ENCODE data around the gene PXN. TPM values are rescaled to one million over a fixed set of nuclear protein-coding genes. Genes with fewer than 3 reads are reported as not detected.
A peak's percentile ranks its signal among the peaks of the same experiment; 100 is the strongest.

The PXN gene
- polyA plus RNA-seq (2011; rRNA removed) = 35.0 and 48.1 TPM in 2 replicates
- polyA minus RNA-seq (2011; rRNA and poly(A)+ RNA removed) = 37.7 and 60.7 TPM in 2 replicates

- Histone ChIP-seq H3K4me3 (ENCODE audit: low read depth, low read length) (peak within 1 kb of the TSS; percentile 77), H3K27me3 (ENCODE audit: control insufficient read depth, insufficient read depth, low read length) (no peaks in the 10 kb centered on the region), H3K9me3 (ENCODE audit: control insufficient read depth, insufficient read depth, low read length) (no peaks in the 10 kb centered on the region; the same call in 1 of the 2 replicates), H3K27ac (ENCODE audit: low read depth, low read length) (peak within 1 kb of the TSS; percentile 21)
- ChIA-PET CTCF (interaction anchor here (0.5 to 21.8 kb wide), 26 partner anchors 10 to 148 kb away, joined by 3 to 685 read pairs (median 5); partner anchors contain the start of genes RNU4-2 and RPLP0), POLR2A (interaction anchor here (0.7 to 10.0 kb wide), 7 partner anchors 9 to 65 kb away, joined by 3 to 118 read pairs (median 8); partner anchors contain the start of genes RNU4-1, RNU4-2 and RPLP0)
- peak; percentile 66 for TF ChIP-seq CTCF (IDR thresholded peaks at IDR 0.05; ENCODE audit: low read depth, low read length)
- no peak for DNase-seq (ENCODE audit: low read depth, low spot score)
These were observed at the start of gene PXN for GRCh38 chr12:120265473-120266179. PXN (minus strand) TSS chr12:120265730; CDS start chr12:120265629, 101 bp downstream.

DNA sequence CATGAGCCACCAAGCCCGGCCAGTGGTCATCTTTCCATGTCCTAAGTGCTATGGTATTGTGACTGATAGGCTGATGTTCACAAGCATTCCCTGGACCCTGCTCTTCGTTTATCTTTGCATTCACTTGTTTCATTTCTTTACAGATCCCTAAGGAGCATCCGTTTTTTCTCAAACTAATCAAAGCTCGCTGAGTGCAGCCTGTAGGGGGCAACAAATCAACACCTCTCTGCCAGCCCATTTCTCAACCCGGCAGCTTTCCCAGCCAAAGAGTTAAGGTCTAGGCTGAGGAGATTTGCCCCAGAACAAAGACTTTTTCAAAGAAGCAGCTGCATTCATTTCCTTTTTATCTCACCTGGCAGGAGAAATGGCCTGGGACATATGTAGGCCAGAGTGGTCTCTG is 48.7 kb upstream of the PXN start:
- ChIA-PET POLR2A (interaction anchor here (1.0 to 1.4 kb wide), 2 partner anchors 12 to 23 kb away, joined by 3 read pairs; partner anchors contain the start of genes RNU4-2 and SIRT4), CTCF (interaction anchor here (0.5 to 4.0 kb wide), 2 partner anchors 11 to 143 kb away, joined by 11 to 32 read pairs; partner anchors contain the start of gene SIRT4)
- Histone ChIP-seq H3K27me3 (ENCODE audit: control insufficient read depth, insufficient read depth, low read length) (no peaks in the 10 kb centered on the region), H3K27ac (ENCODE audit: low read depth, low read length) (no peak overlapping the region), H3K4me3 (ENCODE audit: low read depth, low read length) (no peak overlapping the region), H3K9me3 (ENCODE audit: control insufficient read depth, insufficient read depth, low read length) (no peaks in the 10 kb centered on the region)
- DNase-seq (ENCODE audit: low read depth, low spot score) = no peak
- peak; percentile 26; the same call in 1 of the 2 replicates for TF ChIP-seq CTCF (IDR thresholded peaks at IDR 0.05; ENCODE audit: low read depth, low read length)

DNA sequence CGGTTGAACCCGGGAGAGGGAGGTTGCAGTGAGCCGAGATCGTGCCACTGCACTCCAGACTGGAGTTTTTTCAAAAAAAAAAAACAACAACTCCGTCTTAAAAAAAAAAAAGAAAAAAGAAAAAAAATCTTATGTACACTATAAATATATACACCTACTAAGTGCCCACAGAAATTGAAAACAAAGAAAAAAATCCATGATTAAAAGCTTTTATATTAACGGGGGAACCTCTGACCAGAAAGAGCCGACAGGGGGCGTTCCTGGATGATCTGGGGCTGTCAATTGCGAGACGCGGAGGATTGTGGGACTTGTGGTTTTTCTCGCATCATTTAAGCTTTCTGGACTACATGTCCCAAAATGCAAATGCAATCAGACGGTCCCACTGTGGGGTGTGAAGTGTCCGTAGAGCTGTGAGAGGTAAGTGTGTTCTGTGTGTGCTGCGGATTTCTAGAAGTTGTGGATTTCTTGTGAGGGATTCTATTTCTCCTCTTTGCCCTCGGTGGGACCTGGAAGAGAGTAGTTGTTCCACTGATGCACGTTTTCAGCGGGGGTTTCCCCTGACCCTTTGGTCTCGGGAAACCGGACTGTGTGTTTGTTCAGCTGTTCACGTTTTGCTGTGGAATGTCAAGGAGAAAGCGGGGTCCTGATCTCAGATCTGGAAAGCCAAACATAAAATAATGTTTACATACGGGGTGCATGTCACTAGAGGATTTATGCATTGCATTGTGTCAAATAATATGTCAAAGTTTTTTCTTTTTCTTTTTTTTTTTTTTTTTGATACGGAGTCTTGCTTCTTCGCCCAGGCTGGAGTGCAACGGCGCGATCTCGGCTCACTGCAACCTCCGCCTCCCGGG is 36.7 kb upstream of the PXN start, which contains the start of gene SIRT4:
Gene SIRT4, plus strand, starts transcription at position 360 of the 854 bp plus-strand sequence. CDS start 1,241 bp downstream, outside the sequence.
- Histone ChIP-seq H3K27me3 (ENCODE audit: control insufficient read depth, insufficient read depth, low read length) (no peaks in the 10 kb centered on the region), H3K9me3 (ENCODE audit: control insufficient read depth, insufficient read depth, low read length) (no peaks in the 10 kb centered on the region), H3K27ac (ENCODE audit: low read depth, low read length) (peak within 1 kb of the TSS; percentile 86), H3K4me3 (ENCODE audit: low read depth, low read length) (peak within 1 kb of the TSS; percentile 76)
- peak; percentile 80 for TF ChIP-seq CTCF (IDR thresholded peaks at IDR 0.05; ENCODE audit: low read depth, low read length)
- ChIA-PET CTCF (interaction anchor here (0.5 to 3.0 kb wide), 38 partner anchors 8 to 216 kb away, joined by 3 to 49 read pairs (median 3); partner anchors contain the start of genes COX6A1, DYNLL1, RNU4-1 and RNU4-2), POLR2A (interaction anchor here (0.6 to 1.4 kb wide), 8 partner anchors 10 to 1094 kb away, joined by 3 to 86 read pairs (median 6); partner anchors contain the start of genes RNU4-1, RNU4-2 and RPLP0)
- peak; percentile 85 for DNase-seq (ENCODE audit: low read depth, low spot score)

- Histone ChIP-seq H3K4me3 (ENCODE audit: low read depth, low read length) (peak within 1 kb of the TSS; percentile 62), H3K27me3 (ENCODE audit: control insufficient read depth, insufficient read depth, low read length) (no peaks in the 10 kb centered on the region), H3K9me3 (ENCODE audit: control insufficient read depth, insufficient read depth, low read length) (no peaks in the 10 kb centered on the region), H3K27ac (ENCODE audit: low read depth, low read length) (peak within 1 kb of the TSS; percentile 100)
- TF ChIP-seq CTCF (IDR thresholded peaks at IDR 0.05; ENCODE audit: low read depth, low read length) = no peak
- POLR2A ChIA-PET = interaction anchor here (0.6 to 4.9 kb wide), 15 partner anchors 9 to 236 kb away, joined by 3 to 245 read pairs (median 14); partner anchors contain the start of genes COQ5, PXN, RAB35 and RPLP0
- CTCF ChIA-PET = interaction anchor here (0.5 to 4.8 kb wide), 5 partner anchors 9 to 138 kb away, joined by 3 to 68 read pairs (median 5); partner anchors contain the start of gene SIRT4
- peak; percentile 95 for DNase-seq (ENCODE audit: low read depth, low spot score)
These were observed 27.4 kb upstream of the PXN start, which contains the start of gene RNU4-1 for GRCh38 chr12:120292661-120293531. RNU4-1 (minus strand) TSS chr12:120293237.

Measured in AG04450 (cell line).